Adrenal gland (tissue), 12 donors: ENCODE measurements around the gene APLNR. TPM values are rescaled to one million over a fixed set of nuclear protein-coding genes. Genes with fewer than 3 reads are reported as not detected.

Source experiments
- DNase-seq, 7 donors: peaks; one replicate each; pipeline ENCODE4 v3.0.0-alpha.2; 2019 to 2020
- H3K27ac ChIP-seq, 5 donors: fragments of 200-600 bp; sonication (generic) in 4 of 5; 1 replicate in 3 of 5; 2 replicates in 2 of 5; pipeline versions ENCODE4 v1.5.1 to v1.8.0; 2016 to 2020; ENCODE audit warnings: mild to moderate bottlenecking in 1 of 5
- H3K27me3 ChIP-seq: fragments of 200-600 bp; 2 replicates; pipeline ENCODE4 v1.8.0; 2021
- H3K36me3 ChIP-seq, 2 donors: fragments of 200-600 bp; replicated peaks in 1 of 2; 1 replicate in 1 of 2; 2 replicates in 1 of 2; pipeline versions ENCODE4 v1.5.1 to v1.8.0; 2018 to 2022
- H3K4me1 ChIP-seq, 2 donors: fragments of 200-600 bp; replicated peaks in 1 of 2; 1 replicate in 1 of 2; 2 replicates in 1 of 2; pipeline versions ENCODE4 v1.5.1 to v1.8.0; 2018 to 2021
- H3K4me3 ChIP-seq, 4 donors: fragments of 200-600 bp; sonication (generic) in 3 of 4; one replicate each; pipeline ENCODE4 v1.5.1; 2016 to 2018
- H3K9me3 ChIP-seq, 3 donors: fragments of 200-600 bp; sonication (generic) in 1 of 3; replicated peaks in 1 of 3; 1 replicate in 2 of 3; 2 replicates in 1 of 3; pipeline versions ENCODE4 v1.5.1 to v1.8.0; 2016 to 2021
- CTCF ChIP-seq, 6 experiments: fragments of 450-650 bp in 4 of 6; fragments of 200-600 bp in 2 of 6; sonication (generic) in 1 of 6; IDR thresholded peaks; 1 replicate in 5 of 6; 2 replicates in 1 of 6; pipeline versions ENCODE4 v1.5.1 to v1.8.0; 2016 to 2021; ENCODE audit warnings: antibody characterized with exemption in 6 of 6, mild to moderate bottlenecking in 2 of 6, moderate library complexity in 1 of 6
- POLR2A ChIP-seq, 2 donors: fragments of 450-650 bp; IDR thresholded peaks; one replicate each; pipeline ENCODE4 v1.6.1; 2017; ENCODE audit warnings: antibody characterized with exemption in 2 of 2, mild to moderate bottlenecking in 2 of 2, moderate library complexity in 1 of 2
- WGBS, 4 donors: extraction: QIAGEN DNeasy Blood & Tissue Kit in 2 of 4; methylation state at CpG; one replicate each; pipeline versions ENCODE4 v1.1.5 to v1.1.7; 2013 to 2017; 5-methylcytosine and 5-hydroxymethylcytosine counted together
- intact Hi-C, 2 donors: fragments of 100-400 bp; cut with DNase I; formaldehyde crosslinking; loops; one replicate each; pipeline versions ENCODE4 v1.14.1 to v1.15.0; 2022 to 2023
- polyA plus RNA-seq, 3 donors: library from polyadenylated mRNA; stranded (reverse); fragments of 200-250 nt in 2 of 3; fragments of 350-450 nt in 1 of 3; fragmentation: Illumina TruSeq in 1 of 3; extraction: RNeasy Lipid Tissue Mini Kit (QIAGEN cat#74804) in 1 of 3; gene quantifications; one replicate each; pipeline ENCODE4 v1.2.3, GENCODE V29; 2013 to 2014
- total RNA-seq, 9 donors: library from RNA; depleted of rRNA in 4 of 9; stranded (reverse); fragments of >200 nt in 4 of 9; fragments of 120-200 nt in 1 of 9; fragmentation: NEBNext Ultra II Directional in 1 of 9; extraction: Animal tissue kit (Norgen Biotek cat#: 25700) in 1 of 9; gene quantifications; one replicate each; pipeline versions ENCODE4 v1.1.0 to v1.2.4, GENCODE V29; 2013 to 2023
- donor health status: healthy with polysubstance abuse.
- donor health status: Bipolar disorder and iron deficiency.
- donor health status: DM: yes; HTN: yes; CAD: no.
- donor health status: DM: no; HTN: no; CAD: no.
- donor health status: DM: no; HTN: no; CAD: no.
- donor health status: DM: yes; HTN: yes; CAD: no.

Gene APLNR
- total and polyA plus RNA-seq, 12 donors = 1.1 to 30.1 (median 5.0) TPM

GRCh38 chr11:57231539-57232253 is 5.4 kb downstream of the APLNR start:
- 27 to 41% (median 35%) methylated on average over 3 of the region's 3 CpGs for WGBS, 4 donors
- Histone ChIP-seq H3K27me3 (peaks cover 8% of the 10 kb centered on the region), H3K36me3 (no peaks in the 10 kb centered on the region), H3K4me3 (no peak overlapping the region), H3K9me3 (no peaks in the 10 kb centered on the region), H3K27ac (no peak overlapping the region), H3K4me1 (no peaks in the 10 kb centered on the region)
- TF ChIP-seq CTCF (IDR thresholded peaks at IDR 0.05) = no peak
- TF ChIP-seq POLR2A (IDR thresholded peaks at IDR 0.05) = no peak
- no peak for DNase-seq
- intact Hi-C loops = no loop called here

GRCh38 chr11:57230791-57231538 is 6.1 kb downstream of the APLNR start:
- intact Hi-C loops = no loop called here
- Histone ChIP-seq H3K9me3 (no peaks in the 10 kb centered on the region), H3K27ac (no peak overlapping the region), H3K27me3 (peaks cover under 1% of the 10 kb centered on the region), H3K4me3 (no peak overlapping the region), H3K4me1 (no peaks in the 10 kb centered on the region), H3K36me3 (no peaks in the 10 kb centered on the region)
- TF ChIP-seq POLR2A (IDR thresholded peaks at IDR 0.05) (no peak), CTCF (IDR thresholded peaks at IDR 0.05) (no peak)
- no peak for DNase-seq
- WGBS, 4 donors = 28 to 39% (median 33%) methylated on average over 18 of the region's 18 CpGs

- no peak overlapping the region for H3K4me3 ChIP-seq
- no peak overlapping the region for H3K27ac ChIP-seq
- H3K36me3 ChIP-seq = no peaks in the 10 kb centered on the region
- no peak for DNase-seq
- H3K4me1 ChIP-seq = no peaks in the 10 kb centered on the region
- 29 to 46% (median 39%) methylated on average over 5 of the region's 5 CpGs for WGBS, 4 donors
- no peaks in the 10 kb centered on the region for H3K27me3 ChIP-seq
- intact Hi-C loops = no loop called here
- TF ChIP-seq POLR2A (IDR thresholded peaks at IDR 0.05) (no peak), CTCF (IDR thresholded peaks at IDR 0.05) (no peak)
- H3K9me3 ChIP-seq = no peaks in the 10 kb centered on the region
Observed at GRCh38 chr11:57230316-57230715, 6.7 kb downstream of the APLNR start.

- no peaks in the 10 kb centered on the region for H3K36me3 ChIP-seq
- intact Hi-C loops = no loop called here
- no peak overlapping the region for H3K4me3 ChIP-seq
- H3K4me1 ChIP-seq = no peaks in the 10 kb centered on the region
- H3K9me3 ChIP-seq = no peaks in the 10 kb centered on the region
- 67 to 75% (median 73%) methylated on average over 3 of the region's 3 CpGs for WGBS, 4 donors
- no peak overlapping the region for H3K27ac ChIP-seq
- H3K27me3 ChIP-seq = no peaks in the 10 kb centered on the region
- DNase-seq = no peak
- TF ChIP-seq POLR2A (IDR thresholded peaks at IDR 0.05) = no peak
- TF ChIP-seq CTCF (IDR thresholded peaks at IDR 0.05) = no peak
Observed at GRCh38 chr11:57228600-57228999, 8.4 kb downstream of the APLNR start.
